H1 (cell line): ENCODE data around the gene TNNT1. TPM values are rescaled to one million over a fixed set of nuclear protein-coding genes. Genes with fewer than 3 reads are reported as not detected.

ENCODE experiments used
- CTCF ChIA-PET: fragments of 300-600 bp; sonication (Branson Sonifier 250); formaldehyde crosslinking; loops from one replicate; lab custom pipeline; 2021; ENCODE audit not compliant: partially characterized antibody; lab: Charles Lee
- POLR2A ChIA-PET: fragments of 300-600 bp; sonication (Branson Sonifier 250); formaldehyde crosslinking; loops from one replicate; lab custom pipeline; 2021; ENCODE audit warnings: inconsistent platforms; ENCODE audit not compliant: partially characterized antibody; lab: Charles Lee
- DNase-seq, 2 experiments: peaks; one replicate each; pipeline versions ENCODE4 v3.0.0 to v3.0.0-alpha.2; 2010 to 2022; ENCODE audit warnings: low spot score in 2 of 2, low read depth in 1 of 2, mixed read lengths in 1 of 2
- FAIRE-seq: peaks from 2 replicates; lab custom pipeline; 2011; peaks lifted over from hg19 to GRCh38; lab: Jason Lieb, UNC
- H2AFZ ChIP-seq: 2 replicates; pipeline ENCODE4 v1.8.1; 2012; ENCODE audit warnings: low read length, inconsistent platforms
- H2AK5ac ChIP-seq: 2 replicates; pipeline ENCODE4 v1.6.1; 2013; ENCODE audit warnings: low read depth, low read length
- H2BK120ac ChIP-seq: replicated peaks from 2 replicates; pipeline ENCODE3; 2013; ENCODE audit warnings: low read depth, low read length, inconsistent platforms
- H2BK12ac ChIP-seq: 2 replicates; pipeline ENCODE4 v1.6.1; 2013; ENCODE audit warnings: low read depth, low read length
- H2BK15ac ChIP-seq: 2 replicates; pipeline ENCODE4 v1.6.1; 2013; ENCODE audit warnings: low read length
- H2BK20ac ChIP-seq: 2 replicates; pipeline ENCODE4 v1.6.1; 2013; ENCODE audit warnings: low read length
- H2BK5ac ChIP-seq: 2 replicates; pipeline ENCODE4 v1.6.1; 2013; ENCODE audit warnings: low read depth, low read length
- H3K14ac ChIP-seq: 2 replicates; pipeline ENCODE4 v1.6.1; 2013; ENCODE audit warnings: inconsistent platforms; ENCODE audit not compliant: insufficient read length
- H3K18ac ChIP-seq: 2 replicates; pipeline ENCODE4 v1.6.1; 2013; ENCODE audit warnings: low read length; ENCODE audit errors: extremely low read depth
- H3K23ac ChIP-seq: 2 replicates; pipeline ENCODE4 v1.6.1; 2013; ENCODE audit warnings: inconsistent platforms; ENCODE audit not compliant: insufficient read length
- H3K23me2 ChIP-seq: 2 replicates; pipeline ENCODE4 v1.6.1; 2013; ENCODE audit warnings: low read depth, low read length
- H3K27ac ChIP-seq: 2 replicates; pipeline ENCODE4 v1.6.1; 2011; ENCODE audit warnings: low read depth, low read length, inconsistent platforms
- H3K27me3 ChIP-seq, 4 experiments: replicated peaks in 1 of 4; 1 replicate in 1 of 4; 2 replicates in 3 of 4; pipeline versions ENCODE4 v1.6.1 to v1.8.1; 2011 to 2013; ENCODE audit warnings: low read length in 3 of 4, mild to moderate bottlenecking in 3 of 4, inconsistent platforms in 2 of 4, mixed read lengths in 2 of 4, moderate library complexity in 1 of 4; ENCODE audit not compliant: control insufficient read depth in 3 of 4, insufficient read depth in 3 of 4; ENCODE audit errors: extremely low read depth in 1 of 4
- H3K36me3 ChIP-seq, 4 experiments: 2 replicates each; pipeline versions ENCODE4 v1.6.1 to v1.8.1; 2011 to 2013; ENCODE audit warnings: mild to moderate bottlenecking in 4 of 4, low read length in 3 of 4, moderate library complexity in 2 of 4, control low read depth in 1 of 4, inconsistent platforms in 1 of 4; ENCODE audit not compliant: insufficient read depth in 4 of 4, control insufficient read depth in 2 of 4
- H3K4ac ChIP-seq: replicated peaks from 2 replicates; pipeline ENCODE3; 2013; ENCODE audit warnings: low read length, low read depth, mixed read lengths, inconsistent platforms; ENCODE audit not compliant: insufficient read length
- H3K4me1 ChIP-seq, 4 experiments: replicated peaks in 1 of 4; 1 replicate in 1 of 4; 2 replicates in 3 of 4; pipeline versions ENCODE4 v1.6.1 to v1.8.1; 2011 to 2013; ENCODE audit warnings: low read length in 3 of 4, inconsistent platforms in 2 of 4, mixed read lengths in 1 of 4; ENCODE audit not compliant: insufficient read depth in 4 of 4, control insufficient read depth in 3 of 4
- H3K4me2 ChIP-seq, 2 experiments: 2 replicates each; pipeline versions ENCODE4 v1.6.1 to v1.8.1; 2011 to 2013; ENCODE audit warnings: low read depth in 2 of 2, low read length in 2 of 2, control low read depth in 1 of 2, inconsistent platforms in 1 of 2, mild to moderate bottlenecking in 1 of 2; ENCODE audit not compliant: insufficient read depth in 1 of 2
- H3K4me3 ChIP-seq, 4 experiments: fragments of 200-600, 300-600 bp in 1 of 4; sonication (generic), shearing (Covaris generic), sonication (Bioruptor Twin) in 1 of 4; 2 replicates each; pipeline versions ENCODE4 v1.5.1 to v1.8.1; 2011 to 2016; ENCODE audit warnings: low read length in 4 of 4, low read depth in 3 of 4, control low read depth in 2 of 4, inconsistent platforms in 2 of 4, mild to moderate bottlenecking in 2 of 4, mixed read lengths in 1 of 4, moderate library complexity in 1 of 4; ENCODE audit not compliant: insufficient read depth in 2 of 4; ENCODE audit errors: extremely low read depth in 1 of 4
- H3K56ac ChIP-seq: replicated peaks from 2 replicates; pipeline ENCODE3; 2013; ENCODE audit warnings: low read depth, mild to moderate bottlenecking, mixed read lengths, low read length, inconsistent platforms; ENCODE audit not compliant: insufficient read length
- H3K79me1 ChIP-seq: 2 replicates; pipeline ENCODE4 v1.6.1; 2013; ENCODE audit warnings: low read depth, low read length, control low read depth
- H3K79me2 ChIP-seq, 2 experiments: 2 replicates each; pipeline versions ENCODE4 v1.6.1 to v1.8.1; 2012 to 2013; ENCODE audit warnings: low read length in 2 of 2, mild to moderate bottlenecking in 2 of 2, inconsistent platforms in 1 of 2; ENCODE audit not compliant: insufficient read depth in 2 of 2, control insufficient read depth in 1 of 2
- H3K9ac ChIP-seq, 4 experiments: replicated peaks in 1 of 4; 1 replicate in 1 of 4; 2 replicates in 3 of 4; pipeline versions ENCODE4 v1.6.1 to v1.8.1; 2011 to 2013; ENCODE audit warnings: low read depth in 3 of 4, low read length in 3 of 4, control low read depth in 2 of 4, mild to moderate bottlenecking in 2 of 4, moderate library complexity in 2 of 4, inconsistent platforms in 1 of 4; ENCODE audit errors: extremely low read depth in 1 of 4
- H3K9me3 ChIP-seq, 2 experiments: 2 replicates each; pipeline versions ENCODE4 v1.6.1 to v1.8.1; 2012 to 2013; ENCODE audit warnings: mild to moderate bottlenecking in 2 of 2, moderate library complexity in 2 of 2, control low read depth in 1 of 2, inconsistent platforms in 1 of 2, low read depth in 1 of 2, low read length in 1 of 2, mixed read lengths in 1 of 2; ENCODE audit not compliant: insufficient read depth in 2 of 2
- H4K20me1 ChIP-seq, 2 experiments: replicated peaks in 1 of 2; 2 replicates each; pipeline versions ENCODE3 to v1.8.1; 2011 to 2013; ENCODE audit warnings: inconsistent platforms in 2 of 2, low read length in 2 of 2, mild to moderate bottlenecking in 1 of 2; ENCODE audit not compliant: insufficient read depth in 2 of 2, control insufficient read depth in 1 of 2
- H4K5ac ChIP-seq: 2 replicates; pipeline ENCODE4 v1.6.1; 2013; ENCODE audit warnings: low read length, low read depth, mixed read lengths, inconsistent platforms; ENCODE audit not compliant: insufficient read length
- H4K8ac ChIP-seq: 2 replicates; pipeline ENCODE4 v1.8.0; 2013; ENCODE audit warnings: mild to moderate bottlenecking, moderate library complexity, low read length, inconsistent platforms; ENCODE audit not compliant: insufficient read depth; ENCODE audit errors: extremely low read depth
- H4K91ac ChIP-seq: replicated peaks from 2 replicates; pipeline ENCODE3; 2013; ENCODE audit warnings: low read length, mixed read lengths, inconsistent platforms; ENCODE audit not compliant: insufficient read length
- ATF2 ChIP-seq: IDR thresholded peaks from 2 replicates; pipeline ENCODE4 v1.6.1; 2012; ENCODE audit warnings: low read length, inconsistent platforms
- BACH1 ChIP-seq: IDR thresholded peaks from 2 replicates; pipeline ENCODE4 v1.6.1; 2012; ENCODE audit warnings: low read length, improper control_type of control experiment
- HDAC6 ChIP-seq: IDR thresholded peaks from one replicate; pipeline ENCODE4 v1.7.1; 2012; ENCODE audit warnings: low read depth, mild to moderate bottlenecking, inconsistent platforms, low read length, moderate library complexity
- KDM5A ChIP-seq: fragments of 200-600 bp; IDR thresholded peaks from 2 replicates; pipeline ENCODE4 v1.7.1; 2012; ENCODE audit warnings: mild to moderate bottlenecking, low read length, inconsistent platforms, mixed read lengths
- MAFK ChIP-seq: IDR thresholded peaks from 2 replicates; pipeline ENCODE4 v1.6.1; 2012; ENCODE audit warnings: low read depth, mild to moderate bottlenecking, improper control_type of control experiment, low read length
- NRF1 ChIP-seq: IDR thresholded peaks from 2 replicates; pipeline ENCODE4 v1.6.1; 2011; ENCODE audit warnings: mild to moderate bottlenecking, low read depth, low read length, improper control_type of control experiment
- PHF8 ChIP-seq: fragments of 200-600 bp; sonication (generic); conservative IDR thresholded peaks from 2 replicates; pipeline ENCODE4 v1.7.1; 2012; ENCODE audit warnings: low read depth, mild to moderate bottlenecking, inconsistent platforms, low read length, moderate library complexity
- RNF2 ChIP-seq: fragments of 200-900, 300-1000 bp; sonication (generic); IDR thresholded peaks from 2 replicates; pipeline ENCODE4 v1.7.1; 2016; ENCODE audit warnings: borderline replicate concordance, low read depth, mild to moderate bottlenecking, antibody characterized with exemption, low read length; ENCODE audit not compliant: poor library complexity, severe bottlenecking; ENCODE audit errors: missing control alignments
- SIRT6 ChIP-seq: IDR thresholded peaks from one replicate; pipeline ENCODE4 v1.7.1; 2012; ENCODE audit warnings: low read length, inconsistent platforms
- WGBS, 2 experiments: shearing (Covaris generic) in 1 of 2; methylation state at CpG; one replicate each; pipeline versions ENCODE4 v1.1.6 to v1.1.7; 2013 to 2015; ENCODE audit warnings: low lambda C conversion rate in 2 of 2, mixed read lengths in 2 of 2, inconsistent platforms in 1 of 2, low coverage in 1 of 2, missing lambda C conversion rate in 1 of 2; ENCODE audit not compliant: insufficient replicate concordance in 2 of 2, insufficient coverage in 1 of 2, insufficient read length in 1 of 2; ENCODE audit errors: extremely low coverage in 1 of 2, missing lambda C conversion rate in 1 of 2; 5-methylcytosine and 5-hydroxymethylcytosine counted together
- polyA plus RNA-seq, 7 experiments: library from polyadenylated mRNA; depleted of rRNA in 3 of 7; stranded (reverse) in 5 of 7; unstranded in 2 of 7; fragments of >200 nt in 5 of 7; fragments of 200-250 nt in 2 of 7; gene quantifications; 1 replicate in 5 of 7; 2 replicates in 1 of 7; 4 replicates in 1 of 7; pipeline versions ENCODE4 v1.2.1 to v1.2.3, GENCODE V29; 2011 to 2013; ENCODE audit warnings: missing spikeins in 2 of 7, mixed read lengths in 2 of 7
- total RNA-seq: library from RNA; stranded (reverse); fragmentation: NEBNext Ultra II Directional; extraction: Animal tissue kit (Norgen Biotek cat#: 25700); gene quantifications from 2 replicates; pipeline ENCODE4 v1.2.1, GENCODE V29; 2021

The TNNT1 gene
- total and polyA plus RNA-seq, 2 of the 8 experiments (the other 6 are each of a cell fraction or from before 2014, with no cell fraction given) = 69.6 to 107 TPM

DNA sequence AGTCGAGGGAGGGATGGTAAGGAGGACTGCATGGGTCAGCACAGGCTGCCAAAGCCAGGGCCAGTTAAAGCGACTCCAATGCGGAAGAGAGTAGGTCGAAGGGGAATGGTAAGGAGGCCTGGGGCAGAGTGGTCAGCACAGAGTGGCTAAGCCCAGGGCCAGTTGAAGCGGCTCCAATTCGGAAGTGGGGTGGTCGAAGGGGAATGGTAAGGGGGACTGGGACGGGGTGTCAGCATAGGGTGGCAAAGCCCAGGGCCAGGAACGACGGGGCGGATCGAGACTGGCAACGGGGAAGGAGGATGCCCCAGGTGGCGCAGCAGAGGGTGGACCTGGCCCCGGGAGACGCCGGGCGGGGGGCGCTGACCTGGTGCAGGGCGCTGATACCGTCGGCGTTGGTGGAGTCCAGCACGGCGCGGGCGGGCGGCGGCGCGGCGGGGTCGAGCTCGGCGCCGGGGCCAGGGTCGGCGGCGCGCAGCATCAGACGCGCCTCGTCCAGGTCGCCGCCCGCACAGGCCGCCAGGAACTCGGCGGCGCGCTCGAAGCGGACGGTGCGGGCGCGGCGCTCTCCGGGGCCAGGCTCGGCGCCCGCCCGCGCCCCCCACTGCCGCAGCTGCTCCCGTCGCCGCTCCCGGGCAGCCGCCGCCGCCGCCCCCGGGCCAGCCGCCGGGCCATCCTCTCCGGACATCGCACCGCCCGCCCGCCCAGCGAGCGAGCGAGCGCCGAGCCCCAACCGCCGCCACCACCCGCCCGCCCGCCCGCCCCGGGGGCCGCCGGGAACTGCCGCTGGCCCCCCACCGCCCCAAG is 31.9 kb downstream of the TNNT1 start, which contains the start of gene PPP1R12C:
Gene PPP1R12C (minus strand): TSS at position 779 of the 804 bp plus-strand sequence. CDS start 94 bp downstream, at position 685.
- no peak within 1 kb of the TSS for H3K4ac ChIP-seq
- no peak for DNase-seq
- FAIRE-seq = no peak
- TF ChIP-seq BACH1 (no peak), RNF2 (no peak), SIRT6 (no peak), NRF1 (no peak), ATF2 (no peak), KDM5A (no peak), PHF8 (peak; percentile 22; the same call in 1 of the 2 replicates), HDAC6 (no peak), MAFK (no peak)
- H3K79me2 ChIP-seq = peaks cover 0 to 33% of the 10 kb centered on the region in 2 experiments; a peak in 2 of 4 replicates
- H3K9me3 ChIP-seq = no peaks in the 10 kb centered on the region
- H2BK12ac ChIP-seq = 0 out of 2 replicates have a peak within 1 kb of the TSS, but pooled peaks have one; percentile 68
- H4K20me1 ChIP-seq = peaks cover 20 to 25% of the 10 kb centered on the region in 2 experiments
- no peak within 1 kb of the TSS for H2AK5ac ChIP-seq
- H2BK20ac ChIP-seq = no peak within 1 kb of the TSS
- peaks cover 0 to 26% (median 17%) of the 10 kb centered on the region in 4 experiments; a peak in 5 of 7 replicates for H3K4me1 ChIP-seq
- 0 out of 2 replicates have a peak within 1 kb of the TSS, but pooled peaks have one; percentile 88 for H2BK15ac ChIP-seq
- peak within 1 kb of the TSS; percentile 36 for H3K23ac ChIP-seq
- peaks cover 32% of the 10 kb centered on the region for H3K79me1 ChIP-seq
- H2AFZ ChIP-seq = peak within 1 kb of the TSS; percentile 98
- WGBS, 2 experiments = 1% methylated on average over 21 of the region's 97 CpGs; no CpG with 5 or more reads in 1 of the 2 experiments
- H3K23me2 ChIP-seq = peaks cover 17% of the 10 kb centered on the region
- H3K14ac ChIP-seq = no peak within 1 kb of the TSS
- peaks cover 0 to 4% (median 0%) of the 10 kb centered on the region in 4 experiments; a peak in 1 of 8 replicates for H3K36me3 ChIP-seq
- ChIA-PET POLR2A (interaction anchor here (0.6 to 6.4 kb wide), 18 partner anchors 11 to 651 kb away, joined by 3 to 72 read pairs (median 4); partner anchors contain the start of gene HSPBP1), CTCF (interaction anchor here (0.9 to 2.4 kb wide), 11 partner anchors 11 to 48 kb away, joined by 3 to 11 read pairs (median 5); no protein-coding TSS in a partner anchor)
- H3K4me3 ChIP-seq = peak within 1 kb of the TSS; percentile 83 to 92 (median 88)
- H3K4me2 ChIP-seq = peak within 1 kb of the TSS; percentile 98 to 99
- H2BK5ac ChIP-seq = peak within 1 kb of the TSS; percentile 93
- H4K8ac ChIP-seq = no peak within 1 kb of the TSS; the same call in none of the 2 replicates
- no peaks in the 10 kb centered on the region for H3K27me3 ChIP-seq
- H3K27ac ChIP-seq = 0 out of 2 replicates have a peak within 1 kb of the TSS, but pooled peaks have one; percentile 46
- H2BK120ac ChIP-seq = no peak within 1 kb of the TSS
- H3K18ac ChIP-seq = peak within 1 kb of the TSS; percentile 97
- no peak within 1 kb of the TSS for H4K91ac ChIP-seq
- peak within 1 kb of the TSS; percentile 56 to 93 (median 72) for H3K9ac ChIP-seq
- H3K56ac ChIP-seq = peak within 1 kb of the TSS; percentile 83
- H4K5ac ChIP-seq = peak within 1 kb of the TSS; percentile 57
